GM23338 (cell line): Measurements from ENCODE around the gene CD1D. TPM values are rescaled to one million over a fixed set of nuclear protein-coding genes. Genes with fewer than 3 reads are reported as not detected.

Experiments
- ATAC-seq: fragments of 200-7000 bp; cut with Tn5 transposase; 3 replicates; pipeline ENCODE4 v1.9.1; 2020
- DNase-seq: peaks from one replicate; pipeline ENCODE4 v3.0.0-alpha.2; 2015; ENCODE audit warnings: low spot score
- H2AFZ ChIP-seq: fragments of 200-600 bp; sonication (generic); 2 replicates; pipeline ENCODE4 v1.8.0; 2016; ENCODE audit warnings: antibody characterized with exemption, mild to moderate bottlenecking, moderate library complexity
- H3F3A ChIP-seq: fragments of 200-600 bp; sonication (generic); replicated peaks from 2 replicates; pipeline ENCODE4 v1.8.0; 2017; ENCODE audit warnings: antibody characterized with exemption, mixed run types, low read depth
- H3K27ac ChIP-seq: fragments of 200-600 bp; sonication (generic); 2 replicates; pipeline ENCODE4 v1.6.1; 2016; ENCODE audit warnings: low read depth
- H3K27me3 ChIP-seq: fragments of 200-600 bp; sonication (generic); 2 replicates; pipeline ENCODE4 v1.8.0; 2016; ENCODE audit warnings: mild to moderate bottlenecking, mixed run types, moderate library complexity; ENCODE audit not compliant: insufficient read depth
- H3K36me3 ChIP-seq: fragments of 200-600 bp; sonication (generic); 2 replicates; pipeline ENCODE4 v1.8.0; 2016; ENCODE audit warnings: mild to moderate bottlenecking; ENCODE audit not compliant: insufficient read depth
- H3K4me1 ChIP-seq: fragments of 200-600 bp; sonication (generic); 2 replicates; pipeline ENCODE4 v1.8.0; 2016; ENCODE audit warnings: mild to moderate bottlenecking, moderate library complexity; ENCODE audit not compliant: insufficient read depth
- H3K4me2 ChIP-seq: fragments of 200-600 bp; sonication (generic); 2 replicates; pipeline ENCODE4 v1.7.1; 2017; ENCODE audit warnings: mixed run types
- H3K4me3 ChIP-seq: fragments of 200-600 bp; sonication (generic); 2 replicates; pipeline ENCODE4 v1.6.1; 2016; ENCODE audit warnings: mixed run types
- H3K79me2 ChIP-seq: fragments of 200-600 bp; sonication (generic); replicated peaks from 2 replicates; pipeline ENCODE4 v1.8.0; 2017; ENCODE audit warnings: mild to moderate bottlenecking; ENCODE audit not compliant: insufficient read depth
- H3K9me2 ChIP-seq: fragments of 200-600 bp; sonication (generic); 2 replicates; pipeline ENCODE4 v1.8.0; 2017; ENCODE audit not compliant: insufficient read depth
- H4K20me1 ChIP-seq: fragments of 200-600 bp; sonication (generic); replicated peaks from 2 replicates; pipeline ENCODE4 v1.8.0; 2017; ENCODE audit warnings: mild to moderate bottlenecking; ENCODE audit not compliant: insufficient read depth
- H3K27ac Mint-ChIP-seq: 2 replicates; pipeline ENCODE4 v1.8.0; 2020; ENCODE audit warnings: inconsistent platforms, mild to moderate bottlenecking, moderate library complexity, mixed read lengths
- H3K27me3 Mint-ChIP-seq: 3 replicates; pipeline ENCODE4 v1.8.0; 2022; ENCODE audit warnings: low read depth, mild to moderate bottlenecking, moderate library complexity, mixed read lengths, inconsistent platforms; ENCODE audit not compliant: insufficient read depth, poor library complexity
- H3K36me3 Mint-ChIP-seq: 3 replicates; pipeline ENCODE4 v1.8.0; 2021; ENCODE audit warnings: low read depth, mild to moderate bottlenecking, inconsistent platforms, moderate library complexity, mixed read lengths
- H3K4me1 Mint-ChIP-seq: 3 replicates; pipeline ENCODE4 v1.8.0; 2020; ENCODE audit warnings: mild to moderate bottlenecking, inconsistent platforms, mixed read lengths
- H3K4me3 Mint-ChIP-seq: 3 replicates; pipeline ENCODE4 v1.8.0; 2021; ENCODE audit warnings: moderate library complexity, mild to moderate bottlenecking, inconsistent platforms, mixed read lengths
- H3K9me3 Mint-ChIP-seq: 3 replicates; pipeline ENCODE4 v1.8.0; 2020; ENCODE audit warnings: moderate library complexity, mild to moderate bottlenecking, inconsistent platforms, mixed read lengths
- ETS1 ChIP-seq: IDR thresholded peaks from 2 replicates; pipeline ENCODE4 v1.6.1; 2016; ENCODE audit warnings: antibody characterized with exemption
- EZH2 ChIP-seq: fragments of 200-600 bp; sonication (generic); IDR thresholded peaks from one replicate; pipeline ENCODE4 v1.8.0; 2017; ENCODE audit warnings: antibody characterized with exemption, mild to moderate bottlenecking, low read depth; ENCODE audit not compliant: unreplicated experiment
- EZH2phosphoT487 ChIP-seq: fragments of 200-600 bp; sonication (generic); IDR thresholded peaks from one replicate; pipeline ENCODE4 v1.8.1; 2018; ENCODE audit warnings: antibody characterized with exemption; ENCODE audit not compliant: unreplicated experiment
- JUNB ChIP-seq: IDR thresholded peaks from one replicate; pipeline ENCODE4 v1.6.1; 2016; ENCODE audit warnings: antibody characterized with exemption; ENCODE audit not compliant: unreplicated experiment
- NANOG ChIP-seq: IDR thresholded peaks from 2 replicates; pipeline ENCODE4 v1.6.1; 2016; ENCODE audit warnings: antibody characterized with exemption, borderline replicate concordance
- POLR2AphosphoS5 ChIP-seq: IDR thresholded peaks from 2 replicates; pipeline ENCODE4 v1.6.1; 2016; ENCODE audit warnings: antibody characterized with exemption, low read depth
- REST ChIP-seq: IDR thresholded peaks from one replicate; pipeline ENCODE4 v1.6.1; 2018; ENCODE audit warnings: antibody characterized with exemption; ENCODE audit not compliant: unreplicated experiment
- STAT1 ChIP-seq: IDR thresholded peaks from one replicate; pipeline ENCODE4 v1.6.1; 2016; ENCODE audit warnings: antibody characterized with exemption; ENCODE audit not compliant: unreplicated experiment
- ZNF331 ChIP-seq: fragments of 250-450 bp; sonication (Bioruptor Pico); IDR thresholded peaks from 2 replicates; pipeline ENCODE4 v1.5.0; 2020; ENCODE audit warnings: low read depth, mild to moderate bottlenecking, moderate library complexity
- ZNF462 ChIP-seq: fragments of 250-450 bp; sonication (Bioruptor Pico); IDR thresholded peaks from 2 replicates; pipeline ENCODE4 v1.5.0; 2020; ENCODE audit warnings: mild to moderate bottlenecking, moderate library complexity
- long read RNA-seq: library from polyadenylated mRNA; unstranded; transcript quantifications from one replicate; pipeline ENCODE4 v2.0.0, GENCODE V29; 2020; ENCODE audit not compliant: unreplicated experiment
- polyA plus RNA-seq: library from polyadenylated mRNA; unstranded; fragments of >200 nt; fragmentation: Nextera tagmentation; extraction: Ambion mirVana; gene quantifications from 2 replicates; pipeline ENCODE4 v1.2.1, GENCODE V29; 2016
- total RNA-seq: library from RNA; depleted of rRNA; stranded (reverse); fragments of >200 nt; shearing (Covaris generic); gene quantifications from 2 replicates; pipeline ENCODE4 v1.2.3, GENCODE V29; 2014; rRNA removed

The CD1D gene
- 1.3 and 2.7 TPM in 2 replicates for total RNA-seq
- polyA plus RNA-seq, result 1.5 and 1.7 TPM in 2 replicates
- long read RNA-seq, partial matches to known transcripts, result 3 of 7 reads
- long read RNA-seq, other reads (novel, unspliced or antisense), result 4 of 7 reads

- Histone ChIP-seq H3K4me2 (peak within 1 kb of the TSS; percentile 95), H3K9me2 (no peaks in the 10 kb centered on the region), H3K36me3 (no peaks in the 10 kb centered on the region), H3F3A (peaks cover 6% of the 10 kb centered on the region; the same call in 1 of the 2 replicates), H3K27me3 (peaks cover 94% of the 10 kb centered on the region), H2AFZ (peak within 1 kb of the TSS; percentile 99), H3K4me1 (peaks cover 39% of the 10 kb centered on the region), H3K27ac (no peak within 1 kb of the TSS), H3K4me3 (peak within 1 kb of the TSS; percentile 82), H3K79me2 (no peaks in the 10 kb centered on the region), H4K20me1 (no peaks in the 10 kb centered on the region)
- Mint-ChIP-seq H3K4me3 (peak within 1 kb of the TSS; percentile 91), H3K27ac (no peak within 1 kb of the TSS), H3K36me3 (peaks cover 3% of the 10 kb centered on the region; the same call in 1 of the 3 replicates), H3K9me3 (no peaks in the 10 kb centered on the region; the same call in 2 of the 3 replicates), H3K4me1 (peaks cover 35% of the 10 kb centered on the region), H3K27me3 (peaks cover 63% of the 10 kb centered on the region)
- no peak for TF ChIP-seq EZH2phosphoT487
- TF ChIP-seq ETS1, result no peak
- TF ChIP-seq EZH2, result peak; percentile 71
- DNase-seq, result peak; percentile 74
- ATAC-seq, result peak; percentile 68
Measured at GRCh38 chr1:158180741-158181576, at the start of gene CD1D. TSS of gene CD1D (plus strand) at chr1:158180895. CDS start at chr1:158181102, 207 bp downstream.

- Histone ChIP-seq H3K4me1 (no peaks in the 10 kb centered on the region), H3K27me3 (no peaks in the 10 kb centered on the region), H3K79me2 (no peaks in the 10 kb centered on the region), H2AFZ (no peak overlapping the region), H3K36me3 (no peaks in the 10 kb centered on the region), H3K9me2 (peaks cover 4% of the 10 kb centered on the region; the same call in 1 of the 2 replicates), H3F3A (no peaks in the 10 kb centered on the region), H3K4me3 (no peak overlapping the region), H3K4me2 (no peak overlapping the region), H4K20me1 (no peaks in the 10 kb centered on the region), H3K27ac (no peak overlapping the region)
- peaks cover 5% of the 10 kb centered on the region for H3K27me3 Mint-ChIP-seq
- H3K4me1 Mint-ChIP-seq, result no peaks in the 10 kb centered on the region
- no peak overlapping the region for H3K4me3 Mint-ChIP-seq
- DNase-seq (no peak), ATAC-seq (no peak)
- 0 out of 3 replicates have a peak, but pooled peaks cover 4% of the 10 kb centered on the region for H3K36me3 Mint-ChIP-seq
- peaks cover 4% of the 10 kb centered on the region; the same call in 1 of the 3 replicates for H3K9me3 Mint-ChIP-seq
- no peak overlapping the region for H3K27ac Mint-ChIP-seq
- TF ChIP-seq NANOG (no peak), ZNF331 (CRISPR knock-in tag) (no peak), STAT1 (no peak), REST (no peak), POLR2AphosphoS5 (no peak), JUNB (no peak), ZNF462 (no peak)
Measured at GRCh38 chr1:158131217-158131616, 49.5 kb upstream of the CD1D start.
